HG03520 (cell line): Measurements from ENCODE around the gene CCDC112.

Experiments used
- ATAC-seq: cut with Tn5 transposase; IDR thresholded peaks from one replicate; pipeline ENCODE4 v1.9.1; 2021; ENCODE audit warnings: mild to moderate bottlenecking, moderate library complexity; ENCODE audit not compliant: unreplicated experiment

CCDC112 gene

GRCh38 chr5:115317736-115318135 lies 21.3 kb upstream of the CCDC112 start:
- no peak for ATAC-seq

GRCh38 chr5:115317320-115317719 lies 20.9 kb upstream of the CCDC112 start:
- no peak for ATAC-seq

- ATAC-seq = no peak
These were observed 17.2 kb upstream of the CCDC112 start for GRCh38 chr5:115313632-115314031.

GRCh38 chr5:115313052-115313451 lies 16.6 kb upstream of the CCDC112 start:
- no peak for ATAC-seq

- ATAC-seq = no peak
These were observed 13.4 kb upstream of the CCDC112 start for GRCh38 chr5:115309751-115310370.

GRCh38 chr5:115308815-115309214 lies 12.4 kb upstream of the CCDC112 start:
- no peak for ATAC-seq

GRCh38 chr5:115306011-115306536 lies 9.6 kb upstream of the CCDC112 start:
- ATAC-seq = no peak

GRCh38 chr5:115304496-115304895 lies 8.0 kb upstream of the CCDC112 start:
- no peak for ATAC-seq

- ATAC-seq = no peak
These were observed 2.4 kb upstream of the CCDC112 start for GRCh38 chr5:115298811-115299210.

GRCh38 chr5:115297031-115297430 lies 577 bp upstream of the CCDC112 start:
- ATAC-seq = no peak

- no peak for ATAC-seq
These were observed 704 bp downstream of the CCDC112 start for GRCh38 chr5:115295777-115296123.

- ATAC-seq = no peak
These were observed 5.1 kb downstream of the CCDC112 start for GRCh38 chr5:115291397-115291796.

GRCh38 chr5:115289104-115289503 lies 7.3 kb downstream of the CCDC112 start:
- no peak for ATAC-seq

- no peak for ATAC-seq
These were observed 12.4 kb downstream of the CCDC112 start for GRCh38 chr5:115284021-115284420.

- ATAC-seq = no peak
These were observed 14.3 kb downstream of the CCDC112 start for GRCh38 chr5:115282131-115282530.

GRCh38 chr5:115274584-115274983 lies 21.9 kb downstream of the CCDC112 start:
- ATAC-seq = no peak

- no peak for ATAC-seq
These were observed 24.0 kb downstream of the CCDC112 start for GRCh38 chr5:115272297-115272958.

GRCh38 chr5:115271295-115272050 lies 25.0 kb downstream of the CCDC112 start:
- ATAC-seq = no peak

GRCh38 chr5:115267617-115268016 lies 28.8 kb downstream of the CCDC112 start:
- ATAC-seq = no peak

- no peak for ATAC-seq
These were observed 31.2 kb downstream of the CCDC112 start for GRCh38 chr5:115265220-115265619.

- ATAC-seq = no peak
These were observed 31.7 kb downstream of the CCDC112 start for GRCh38 chr5:115264786-115265185.

GRCh38 chr5:115263078-115263380 lies 33.4 kb downstream of the CCDC112 start:
- ATAC-seq = no peak
